ENCODE measurements around the gene LRRC25.
"Not testable (repeated sequence)": the region's sequence is repeated elsewhere in the genome, so short reads cannot be mapped to it uniquely, and the experiment has no call there.

LRRC25 gene

GRCh38 chr19:18368504-18369222 is 28.8 kb downstream of the LRRC25 start:
- peaks cover 15% of the 10 kb centered on the region for H3K36me3 Mint-ChIP-seq (ENCODE audit: low read depth)
- no peak overlapping the region for H3K27ac Mint-ChIP-seq
- H3K4me3 Mint-ChIP-seq, result no peak overlapping the region
- H3K9me3 Mint-ChIP-seq, result no peaks in the 10 kb centered on the region
- peaks cover 6% of the 10 kb centered on the region for H3K4me1 Mint-ChIP-seq (ENCODE audit: low read depth)
- no peaks in the 10 kb centered on the region for H3K27me3 Mint-ChIP-seq (ENCODE audit: low read depth)

DNA sequence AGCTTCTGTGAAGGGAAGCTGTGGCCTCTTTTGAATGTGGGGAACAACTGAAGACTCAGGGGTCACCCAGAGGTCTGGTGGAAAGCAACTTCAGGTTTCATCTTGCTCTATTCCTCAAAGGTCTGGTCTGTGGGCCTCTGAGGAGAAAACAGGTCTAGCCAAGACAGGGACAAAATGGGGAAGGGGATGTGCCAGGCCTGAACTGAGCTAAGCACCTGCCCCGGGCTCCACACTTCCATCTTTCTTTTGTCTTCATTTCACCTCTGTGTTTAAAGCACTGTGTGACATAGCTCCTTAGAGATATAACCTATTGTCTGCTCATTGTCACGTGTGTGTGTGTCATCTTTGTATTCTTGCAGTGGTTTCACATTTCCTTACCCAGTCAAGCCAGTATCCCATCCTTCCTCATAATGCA is 31.4 kb downstream of the LRRC25 start:
- H3K27me3 Mint-ChIP-seq (ENCODE audit: low read depth), result no peaks in the 10 kb centered on the region
- H3K36me3 Mint-ChIP-seq (ENCODE audit: low read depth), result peaks cover 18% of the 10 kb centered on the region

GRCh38 chr19:18364826-18365528 is 32.4 kb downstream of the LRRC25 start:
- Mint-ChIP-seq H3K27ac (no peak overlapping the region), H3K4me3 (no peak overlapping the region), H3K36me3 (ENCODE audit: low read depth) (peaks cover 18% of the 10 kb centered on the region), H3K4me1 (ENCODE audit: low read depth) (peaks cover 3% of the 10 kb centered on the region), H3K9me3 (no peaks in the 10 kb centered on the region), H3K27me3 (ENCODE audit: low read depth) (no peaks in the 10 kb centered on the region)

More for the DNA sequence above, 31.4 kb downstream of the LRRC25 start:
- H3K27ac Mint-ChIP-seq, result no peak overlapping the region
- H3K9me3 Mint-ChIP-seq, result no peaks in the 10 kb centered on the region
- H3K4me1 Mint-ChIP-seq (ENCODE audit: low read depth), result peaks cover 3% of the 10 kb centered on the region
- no peak overlapping the region for H3K4me3 Mint-ChIP-seq

GRCh38 chr19:18364277-18364825 is 33.1 kb downstream of the LRRC25 start:
- H3K4me3 Mint-ChIP-seq; H3K4me1 Mint-ChIP-seq (ENCODE audit: low read depth): not testable (repeated sequence)

DNA sequence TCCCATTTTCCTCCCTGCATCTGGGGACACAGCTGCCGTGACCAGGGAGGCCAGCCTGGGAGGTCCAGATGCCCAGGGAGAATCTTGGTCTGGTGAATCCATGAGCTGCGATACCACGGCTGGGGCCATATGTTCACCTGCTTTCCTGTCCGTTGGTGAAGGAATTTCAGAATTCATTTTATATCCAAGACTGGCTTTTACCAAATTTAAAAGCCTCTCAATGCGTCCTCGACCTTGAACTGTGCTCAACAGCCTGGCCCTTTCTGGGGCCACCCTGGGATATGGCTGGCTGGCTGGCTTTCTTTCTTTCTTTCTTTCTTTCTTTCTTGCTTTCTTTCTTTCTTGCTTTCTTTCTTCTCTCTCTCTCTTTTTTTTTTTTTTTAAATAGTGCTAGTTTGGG is 33.6 kb downstream of the LRRC25 start:
- H3K36me3 Mint-ChIP-seq (ENCODE audit: low read depth), result peaks cover 24% of the 10 kb centered on the region
- H3K27ac Mint-ChIP-seq, result no peak overlapping the region

More at GRCh38 chr19:18364277-18364825, 33.1 kb downstream of the LRRC25 start:
- H3K36me3 Mint-ChIP-seq (ENCODE audit: low read depth), result peaks cover 21% of the 10 kb centered on the region
- not testable (repeated sequence) for H3K27me3 Mint-ChIP-seq (ENCODE audit: low read depth); H3K27ac Mint-ChIP-seq; H3K9me3 Mint-ChIP-seq

GRCh38 chr19:18362934-18363542 is 34.4 kb downstream of the LRRC25 start:
- Mint-ChIP-seq H3K27ac (no peak overlapping the region), H3K4me1 (ENCODE audit: low read depth) (peaks cover 3% of the 10 kb centered on the region), H3K36me3 (ENCODE audit: low read depth) (peaks cover 24% of the 10 kb centered on the region), H3K4me3 (no peak overlapping the region), H3K9me3 (no peaks in the 10 kb centered on the region), H3K27me3 (ENCODE audit: low read depth) (no peaks in the 10 kb centered on the region)

More for the DNA sequence above, 33.6 kb downstream of the LRRC25 start:
- no peak overlapping the region for H3K4me3 Mint-ChIP-seq
- H3K4me1 Mint-ChIP-seq (ENCODE audit: low read depth), result peaks cover 3% of the 10 kb centered on the region
- H3K27me3 Mint-ChIP-seq (ENCODE audit: low read depth), result no peaks in the 10 kb centered on the region
- no peaks in the 10 kb centered on the region for H3K9me3 Mint-ChIP-seq

DNA sequence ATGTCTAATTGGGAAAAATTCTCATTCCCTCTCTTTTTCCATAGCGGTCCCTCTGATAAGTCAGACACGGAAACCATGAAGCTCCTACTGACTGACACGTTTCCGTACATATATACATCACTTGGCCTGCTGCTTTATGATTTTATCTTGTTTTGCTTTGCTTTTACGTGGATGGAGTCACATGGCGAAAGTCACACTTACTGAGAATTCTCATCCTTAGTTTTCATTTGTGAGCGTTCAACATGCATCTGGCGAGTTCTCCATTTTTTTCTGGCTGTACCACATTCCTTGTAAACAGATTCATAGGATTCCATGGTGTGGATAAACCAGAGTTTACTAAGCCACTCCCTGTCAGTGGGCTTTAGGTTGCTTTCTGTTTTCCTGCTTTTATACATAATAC is 35.8 kb downstream of the LRRC25 start:
- Mint-ChIP-seq H3K4me3 (no peak overlapping the region), H3K36me3 (ENCODE audit: low read depth) (peaks cover 25% of the 10 kb centered on the region), H3K4me1 (ENCODE audit: low read depth) (peaks cover 3% of the 10 kb centered on the region), H3K27me3 (ENCODE audit: low read depth) (no peaks in the 10 kb centered on the region), H3K27ac (no peak overlapping the region), H3K9me3 (no peaks in the 10 kb centered on the region)

DNA sequence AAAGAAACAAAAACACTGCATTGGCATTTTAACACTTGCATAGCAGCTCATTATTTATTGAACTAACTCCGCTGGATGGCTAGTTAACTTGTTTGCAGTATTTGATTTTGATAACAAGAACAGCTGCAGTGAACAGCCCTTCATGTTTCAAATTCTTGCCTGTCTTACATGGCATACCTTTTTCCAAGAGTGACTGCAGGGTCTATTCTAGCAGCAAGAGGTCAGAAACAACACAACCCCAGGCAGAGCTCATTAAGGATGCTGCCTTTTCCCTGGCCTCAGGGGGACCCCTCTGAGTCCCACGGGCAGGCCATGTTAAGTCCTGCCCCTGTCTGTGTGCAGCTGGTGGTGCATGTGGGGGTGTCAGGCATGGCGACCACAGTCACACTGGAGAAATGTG is 40.4 kb downstream of the LRRC25 start:
- Mint-ChIP-seq H3K36me3 (ENCODE audit: low read depth) (peaks cover 12% of the 10 kb centered on the region), H3K27me3 (ENCODE audit: low read depth) (no peaks in the 10 kb centered on the region), H3K4me3 (no peak overlapping the region), H3K27ac (no peak overlapping the region), H3K4me1 (ENCODE audit: low read depth) (no peaks in the 10 kb centered on the region), H3K9me3 (no peaks in the 10 kb centered on the region)

DNA sequence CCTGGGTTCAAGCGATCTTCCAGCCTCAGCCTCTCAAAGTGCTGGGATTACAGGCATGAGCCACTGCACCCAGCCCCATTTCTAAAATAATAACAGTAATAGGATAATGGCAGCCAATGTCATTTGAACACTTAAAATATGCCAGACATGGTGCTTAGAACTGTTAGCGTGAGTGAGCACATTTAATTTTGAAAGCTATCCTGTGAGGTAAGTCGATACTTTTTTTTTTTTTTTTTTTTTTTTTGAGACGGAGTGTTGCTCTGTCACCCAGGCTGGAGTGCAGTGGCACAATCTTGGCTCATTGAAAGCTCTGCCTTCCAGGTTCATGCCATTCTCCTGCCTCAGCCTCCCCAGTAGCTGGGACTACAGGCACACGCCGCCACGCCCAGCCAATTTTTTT is 42.7 kb downstream of the LRRC25 start:
- not testable (repeated sequence) for H3K27me3 Mint-ChIP-seq (ENCODE audit: low read depth); H3K4me1 Mint-ChIP-seq (ENCODE audit: low read depth)
- H3K36me3 Mint-ChIP-seq (ENCODE audit: low read depth), result peaks cover 15% of the 10 kb centered on the region

GRCh38 chr19:18353378-18354005 is 43.9 kb downstream of the LRRC25 start:
- Mint-ChIP-seq H3K27ac (no peak overlapping the region), H3K4me3 (no peak overlapping the region), H3K27me3 (ENCODE audit: low read depth) (no peaks in the 10 kb centered on the region), H3K9me3 (no peaks in the 10 kb centered on the region), H3K4me1 (ENCODE audit: low read depth) (peaks cover 2% of the 10 kb centered on the region), H3K36me3 (ENCODE audit: low read depth) (peaks cover 10% of the 10 kb centered on the region)

More for the DNA sequence above, 42.7 kb downstream of the LRRC25 start:
- not testable (repeated sequence) for H3K9me3 Mint-ChIP-seq, H3K4me3 Mint-ChIP-seq, H3K27ac Mint-ChIP-seq

DNA sequence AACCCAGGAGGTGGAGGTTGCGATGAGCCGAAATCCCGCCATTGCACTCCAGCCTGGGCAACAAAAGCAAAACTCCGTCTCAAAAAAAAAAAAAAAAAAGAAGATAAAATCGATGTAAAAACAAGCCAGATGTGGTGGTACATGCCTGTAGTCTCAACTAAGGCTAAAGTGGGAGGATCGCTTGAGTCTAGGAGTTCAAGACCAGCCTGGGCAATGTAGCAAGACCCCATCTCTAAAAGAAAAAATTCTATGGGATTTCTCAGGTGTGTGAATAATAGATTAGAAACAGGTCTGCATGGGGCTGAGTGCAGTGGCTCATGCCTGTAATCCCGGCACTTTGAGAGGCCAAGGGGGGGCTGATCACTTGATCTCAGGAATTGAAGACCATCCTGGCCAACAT is 45.9 kb downstream of the LRRC25 start:
- peaks cover 6% of the 10 kb centered on the region for H3K36me3 Mint-ChIP-seq (ENCODE audit: low read depth)
- peaks cover 2% of the 10 kb centered on the region for H3K4me1 Mint-ChIP-seq (ENCODE audit: low read depth)
- H3K4me3 Mint-ChIP-seq, result no peak overlapping the region
- H3K27me3 Mint-ChIP-seq (ENCODE audit: low read depth), result no peaks in the 10 kb centered on the region
- H3K9me3 Mint-ChIP-seq, result no peaks in the 10 kb centered on the region
- no peak overlapping the region for H3K27ac Mint-ChIP-seq

- Mint-ChIP-seq H3K4me1 (ENCODE audit: low read depth) (peaks cover 4% of the 10 kb centered on the region), H3K27ac (no peak overlapping the region), H3K9me3 (no peaks in the 10 kb centered on the region), H3K4me3 (no peak overlapping the region), H3K27me3 (ENCODE audit: low read depth) (no peaks in the 10 kb centered on the region), H3K36me3 (ENCODE audit: low read depth) (peaks cover 12% of the 10 kb centered on the region)
Measured at GRCh38 chr19:18350490-18350889, 46.9 kb downstream of the LRRC25 start.

DNA sequence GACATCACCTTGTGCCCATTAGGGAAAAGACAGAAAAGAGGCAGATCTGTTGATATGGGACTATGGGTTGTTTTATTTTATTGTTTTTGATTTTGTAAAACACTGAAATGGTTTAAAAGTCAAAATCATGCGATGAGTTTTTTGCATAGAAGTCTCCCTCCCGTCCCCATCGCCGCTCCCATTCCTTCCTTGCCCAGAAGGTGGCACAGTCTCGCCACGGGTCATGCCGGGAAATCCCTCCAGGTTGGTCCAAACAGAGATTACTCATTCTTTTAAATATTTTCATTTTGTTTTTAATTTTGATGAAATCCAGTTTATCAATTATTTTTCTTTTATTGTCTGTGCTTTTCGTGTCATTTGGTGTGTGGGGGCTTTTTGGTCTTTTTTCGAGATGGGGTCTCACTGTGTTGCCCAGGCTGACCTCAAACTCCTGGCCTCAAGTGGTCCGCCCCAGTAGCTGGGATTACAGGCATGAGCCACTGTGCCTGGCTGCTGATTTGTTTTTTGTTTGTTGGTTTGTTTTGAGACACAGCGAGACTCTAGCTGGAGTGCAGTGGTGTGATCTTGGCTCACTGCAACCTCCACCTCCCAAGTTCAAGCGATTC is 47.8 kb downstream of the LRRC25 start:
- Mint-ChIP-seq H3K9me3 (no peaks in the 10 kb centered on the region), H3K27me3 (ENCODE audit: low read depth) (no peaks in the 10 kb centered on the region), H3K4me1 (ENCODE audit: low read depth) (peaks cover 4% of the 10 kb centered on the region), H3K36me3 (ENCODE audit: low read depth) (peaks cover 12% of the 10 kb centered on the region), H3K4me3 (no peak overlapping the region), H3K27ac (no peak overlapping the region)

- H3K27me3 Mint-ChIP-seq (ENCODE audit: low read depth); H3K4me3 Mint-ChIP-seq; H3K4me1 Mint-ChIP-seq (ENCODE audit: low read depth); H3K9me3 Mint-ChIP-seq; H3K27ac Mint-ChIP-seq: not testable (repeated sequence)
- peaks cover 12% of the 10 kb centered on the region for H3K36me3 Mint-ChIP-seq (ENCODE audit: low read depth)
Measured at GRCh38 chr19:18348818-18349339, 48.5 kb downstream of the LRRC25 start.
